Measurements from ENCODE around the gene PUM2. TPM values are rescaled to one million over a fixed set of nuclear protein-coding genes. Genes with fewer than 3 reads are reported as not detected.

PUM2 gene
- total and polyA plus RNA-seq, 2 experiments from 2014 or later: 13.6 to 18.3 TPM

- peaks cover 4% of the 10 kb centered on the region; the same call in 1 of the 2 replicates for H3F3A ChIP-seq (ENCODE audit: insufficient read depth)
- H3K36me3 ChIP-seq (ENCODE audit: low read depth): no peaks in the 10 kb centered on the region
- peaks cover 1% of the 10 kb centered on the region for H3K27me3 ChIP-seq (replicated peaks; ENCODE audit: insufficient read depth)
- TF ChIP-seq EZH2 (IDR thresholded peaks at IDR 0.05; ENCODE audit: insufficient read depth, poor library complexity, severe bottlenecking) (no peak), EZH2phosphoT487 (IDR thresholded peaks at IDR 0.05; ENCODE audit: insufficient read depth, low read depth) (no peak)
- no peak overlapping the region for H3K9ac ChIP-seq
- no peak overlapping the region for H3K4me3 ChIP-seq
- H2AFZ ChIP-seq: no peak overlapping the region
- WGBS, 2 experiments (ENCODE audit: low coverage in 1 of 2, low lambda C conversion rate in 2 of 2, missing lambda C conversion rate in 2 of 2): 58 to 69% methylated on average over 2 of the region's 2 CpGs
- H3K9me3 ChIP-seq (ENCODE audit: low read depth): no peaks in the 10 kb centered on the region
- in situ Hi-C loops (cut with MboI): loop anchor here (25.0 kb wide), 1 partner anchor 552 kb away; no protein-coding TSS in a partner anchor
- no peaks in the 10 kb centered on the region for H4K20me1 ChIP-seq (ENCODE audit: insufficient read depth)
- H3K4me1 ChIP-seq (ENCODE audit: insufficient read depth): peaks cover 6% of the 10 kb centered on the region; the same call in 1 of the 2 replicates
- DNase-seq: no peak
- H3K4me2 ChIP-seq (ENCODE audit: unreplicated experiment): no peak overlapping the region
- H3K79me2 ChIP-seq (ENCODE audit: insufficient read depth): no peaks in the 10 kb centered on the region
- no peak overlapping the region for H3K27ac ChIP-seq
- H3K9me2 ChIP-seq (ENCODE audit: insufficient read depth): no peaks in the 10 kb centered on the region
Measured at GRCh38 chr2:20384953-20385352, 34.3 kb upstream of the PUM2 start.

GRCh38 chr2:20382965-20383810 lies 32.5 kb upstream of the PUM2 start:
- in situ Hi-C loops (cut with MboI): loop anchor here (25.0 kb wide), 1 partner anchor 554 kb away; no protein-coding TSS in a partner anchor
- H3K4me3 ChIP-seq: no peak overlapping the region
- H4K20me1 ChIP-seq (ENCODE audit: insufficient read depth): no peaks in the 10 kb centered on the region
- peaks cover 4% of the 10 kb centered on the region; the same call in 1 of the 2 replicates for H3F3A ChIP-seq (ENCODE audit: insufficient read depth)
- H3K27ac ChIP-seq: peak overlapping the region; percentile 43
- H2AFZ ChIP-seq: no peak overlapping the region
- no peaks in the 10 kb centered on the region for H3K79me2 ChIP-seq (ENCODE audit: insufficient read depth)
- TF ChIP-seq EZH2 (IDR thresholded peaks at IDR 0.05; ENCODE audit: insufficient read depth, poor library complexity, severe bottlenecking) (no peak), EZH2phosphoT487 (IDR thresholded peaks at IDR 0.05; ENCODE audit: insufficient read depth, low read depth) (no peak)
- H3K9ac ChIP-seq: 0 out of 2 replicates have a peak overlapping the region, but pooled peaks have one; percentile 13
- H3K27me3 ChIP-seq (replicated peaks; ENCODE audit: insufficient read depth): no peaks in the 10 kb centered on the region
- 74 to 82% methylated on average over 9 of the region's 9 CpGs for WGBS, 2 experiments (ENCODE audit: low coverage in 1 of 2, low lambda C conversion rate in 2 of 2, missing lambda C conversion rate in 2 of 2)
- no peaks in the 10 kb centered on the region for H3K36me3 ChIP-seq (ENCODE audit: low read depth)
- H3K9me3 ChIP-seq (ENCODE audit: low read depth): no peaks in the 10 kb centered on the region
- H3K9me2 ChIP-seq (ENCODE audit: insufficient read depth): no peaks in the 10 kb centered on the region
- peak; percentile 68 for DNase-seq
- no peak overlapping the region for H3K4me2 ChIP-seq (ENCODE audit: unreplicated experiment)
- peaks cover 6% of the 10 kb centered on the region; the same call in 1 of the 2 replicates for H3K4me1 ChIP-seq (ENCODE audit: insufficient read depth)

- Histone ChIP-seq H3K4me2 (ENCODE audit: unreplicated experiment) (no peak overlapping the region), H3K27ac (no peak overlapping the region), H3K9me3 (ENCODE audit: low read depth) (no peaks in the 10 kb centered on the region), H3K79me2 (ENCODE audit: insufficient read depth) (no peaks in the 10 kb centered on the region), H3K9me2 (ENCODE audit: insufficient read depth) (no peaks in the 10 kb centered on the region), H3F3A (ENCODE audit: insufficient read depth) (peaks cover 4% of the 10 kb centered on the region; the same call in 1 of the 2 replicates), H3K36me3 (ENCODE audit: low read depth) (no peaks in the 10 kb centered on the region), H2AFZ (no peak overlapping the region), H3K9ac (no peak overlapping the region), H3K4me1 (ENCODE audit: insufficient read depth) (peaks cover 6% of the 10 kb centered on the region; the same call in 1 of the 2 replicates), H4K20me1 (ENCODE audit: insufficient read depth) (no peaks in the 10 kb centered on the region), H3K4me3 (no peak overlapping the region), H3K27me3 (replicated peaks; ENCODE audit: insufficient read depth) (no peaks in the 10 kb centered on the region)
- no peak for TF ChIP-seq EZH2 (IDR thresholded peaks at IDR 0.05; ENCODE audit: insufficient read depth, poor library complexity, severe bottlenecking)
- TF ChIP-seq EZH2phosphoT487 (IDR thresholded peaks at IDR 0.05; ENCODE audit: insufficient read depth, low read depth): no peak
- in situ Hi-C loops (cut with MboI): loop anchor here (25.0 kb wide), 1 partner anchor 556 kb away; no protein-coding TSS in a partner anchor
- peak; percentile 49 for DNase-seq
- WGBS, 2 experiments (ENCODE audit: low coverage in 1 of 2, low lambda C conversion rate in 2 of 2, missing lambda C conversion rate in 2 of 2): 81 to 90% methylated on average over 2 of the region's 2 CpGs
Measured at GRCh38 chr2:20381457-20381856, 30.8 kb upstream of the PUM2 start.

GRCh38 chr2:20378891-20379519 lies 28.4 kb upstream of the PUM2 start:
- no peak overlapping the region for H3K4me3 ChIP-seq
- peak; percentile 94 for DNase-seq
- peak overlapping the region; percentile 58 for H2AFZ ChIP-seq
- H3K9me2 ChIP-seq (ENCODE audit: insufficient read depth): no peaks in the 10 kb centered on the region
- peaks cover 4% of the 10 kb centered on the region; the same call in 1 of the 2 replicates for H3F3A ChIP-seq (ENCODE audit: insufficient read depth)
- H3K9ac ChIP-seq: no peak overlapping the region
- no peaks in the 10 kb centered on the region for H3K79me2 ChIP-seq (ENCODE audit: insufficient read depth)
- H4K20me1 ChIP-seq (ENCODE audit: insufficient read depth): no peaks in the 10 kb centered on the region
- 16% methylated on average over 13 of the region's 13 CpGs for WGBS, 2 experiments (ENCODE audit: low coverage in 1 of 2, low lambda C conversion rate in 2 of 2, missing lambda C conversion rate in 2 of 2)
- no peaks in the 10 kb centered on the region for H3K9me3 ChIP-seq (ENCODE audit: low read depth)
- peaks cover 6% of the 10 kb centered on the region; the same call in 1 of the 2 replicates for H3K4me1 ChIP-seq (ENCODE audit: insufficient read depth)
- H3K4me2 ChIP-seq (ENCODE audit: unreplicated experiment): no peak overlapping the region
- TF ChIP-seq EZH2 (IDR thresholded peaks at IDR 0.05; ENCODE audit: insufficient read depth, poor library complexity, severe bottlenecking): no peak
- no peak for TF ChIP-seq EZH2phosphoT487 (IDR thresholded peaks at IDR 0.05; ENCODE audit: insufficient read depth, low read depth)
- H3K27ac ChIP-seq: no peak overlapping the region
- no peaks in the 10 kb centered on the region for H3K27me3 ChIP-seq (replicated peaks; ENCODE audit: insufficient read depth)
- no peaks in the 10 kb centered on the region for H3K36me3 ChIP-seq (ENCODE audit: low read depth)
- in situ Hi-C loops (cut with MboI): loop anchor here (25.0 kb wide), 1 partner anchor 558 kb away; no protein-coding TSS in a partner anchor

Measured in GM23248 (cell line).